RWPE1 (cell line): ENCODE results near the gene CDK6.

Experiments
- CTCF ChIA-PET: fragments of 350-600 bp; sonication (Branson Sonifier 250); formaldehyde crosslinking; extraction: SDS; loops from one replicate; lab custom pipeline; 2021; lab: Yijun Ruan, JAX
- POLR2A ChIA-PET: fragments of 400-600 bp; formaldehyde crosslinking; extraction: SDS; loops from one replicate; lab custom pipeline; 2020; ENCODE audit warnings: antibody characterized with exemption; ENCODE audit not compliant: low non-redundant PET; lab: Yijun Ruan, JAX
- DNase-seq: peaks from one replicate; pipeline ENCODE4 v3.0.0; 2012; ENCODE audit warnings: low spot score
- H3K27ac ChIP-seq: fragments of 450-650 bp; 2 replicates; pipeline ENCODE4 v1.5.1; 2017
- CTCF ChIP-seq: fragments of 450-650 bp; conservative IDR thresholded peaks from 2 replicates; pipeline ENCODE4 v1.5.1; 2017; ENCODE audit warnings: low read depth, mild to moderate bottlenecking

Gene CDK6

GRCh38 chr7:92835261-92835850, 1.0 kb downstream of the CDK6 start:
- ChIA-PET CTCF (interaction anchor here (0.5 to 2.3 kb wide), 4 partner anchors 152 to 221 kb away, joined by 4 to 8 read pairs (median 6); no protein-coding TSS in a partner anchor), POLR2A (no interaction called here)
- peak; percentile 40 for DNase-seq
- TF ChIP-seq CTCF = no peak
- H3K27ac ChIP-seq = peak overlapping the region; percentile 96

- CTCF ChIA-PET = interaction anchor here (0.5 to 1.3 kb wide), 4 partner anchors 158 to 221 kb away, joined by 3 to 8 read pairs (median 4); no protein-coding TSS in a partner anchor
- POLR2A ChIA-PET = no interaction called here
- no peak for TF ChIP-seq CTCF
- peak overlapping the region; percentile 96 for H3K27ac ChIP-seq
- peak; percentile 38 for DNase-seq
Measured at GRCh38 chr7:92834507-92835260, 1.7 kb downstream of the CDK6 start.

- ChIA-PET CTCF (interaction anchor here (0.6 to 2.4 kb wide), 11 partner anchors 12 to 213 kb away, joined by 3 to 18 read pairs (median 4); no protein-coding TSS in a partner anchor), POLR2A (no interaction called here)
- no peak; the same call in 1 of the 2 replicates for TF ChIP-seq CTCF
- DNase-seq = peak; percentile 59
- H3K27ac ChIP-seq = peak overlapping the region; percentile 96
Measured at GRCh38 chr7:92833766-92834506, 2.4 kb downstream of the CDK6 start.

GRCh38 chr7:92833024-92833765, 3.2 kb downstream of the CDK6 start:
- peak; percentile 68 for DNase-seq
- ChIA-PET POLR2A (no interaction called here), CTCF (interaction anchor here (0.5 to 2.4 kb wide), 28 partner anchors 12 to 980 kb away, joined by 3 to 18 read pairs (median 3); partner anchors contain the start of gene FAM133B)
- H3K27ac ChIP-seq = peak overlapping the region; percentile 96
- TF ChIP-seq CTCF = peak; percentile 96

GRCh38 chr7:92832534-92833023, 3.8 kb downstream of the CDK6 start:
- TF ChIP-seq CTCF = no peak
- ChIA-PET POLR2A (no interaction called here), CTCF (interaction anchor here (0.5 to 2.4 kb wide), 25 partner anchors 11 to 979 kb away, joined by 3 to 18 read pairs (median 4); partner anchors contain the start of gene FAM133B)
- DNase-seq = no peak
- H3K27ac ChIP-seq = peak overlapping the region; percentile 96
